GM21526 (cell line): Measurements from ENCODE around the gene PARD3.
"Not testable (repeated sequence)": the region's sequence is repeated elsewhere in the genome, so short reads cannot be mapped to it uniquely, and the experiment has no call there.

Experiments
- ATAC-seq: cut with Tn5 transposase; IDR thresholded peaks from one replicate; pipeline ENCODE4 v1.9.1; 2021; ENCODE audit warnings: moderate library complexity; ENCODE audit not compliant: unreplicated experiment, low FRiP score

The PARD3 gene

GRCh38 chr10:34748767-34749166 is 66.3 kb downstream of the PARD3 start:
- no peak for ATAC-seq

DNA sequence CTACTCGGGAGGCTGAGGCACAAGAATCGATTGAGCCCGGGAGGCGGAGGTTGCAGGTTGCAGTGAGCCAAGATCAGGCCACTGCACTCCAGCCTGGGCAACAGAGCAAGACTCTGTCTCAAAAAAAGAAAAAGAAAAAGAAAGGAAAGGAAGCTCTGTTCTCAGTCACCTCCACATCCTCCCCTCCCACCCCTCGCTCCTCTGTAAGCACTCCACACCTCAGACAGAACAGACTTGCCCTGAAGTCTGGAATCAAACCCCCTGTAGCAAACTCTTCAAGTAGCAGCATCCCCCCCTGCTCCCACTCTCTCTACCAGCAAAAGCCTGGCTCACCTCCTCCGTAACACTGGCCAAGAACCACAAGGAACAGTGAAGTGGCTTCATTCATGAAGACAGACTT is 66.7 kb downstream of the PARD3 start:
- ATAC-seq: no peak

GRCh38 chr10:34746094-34746493 is 69.0 kb downstream of the PARD3 start:
- no peak for ATAC-seq

GRCh38 chr10:34745244-34745643 is 69.9 kb downstream of the PARD3 start:
- ATAC-seq: no peak

DNA sequence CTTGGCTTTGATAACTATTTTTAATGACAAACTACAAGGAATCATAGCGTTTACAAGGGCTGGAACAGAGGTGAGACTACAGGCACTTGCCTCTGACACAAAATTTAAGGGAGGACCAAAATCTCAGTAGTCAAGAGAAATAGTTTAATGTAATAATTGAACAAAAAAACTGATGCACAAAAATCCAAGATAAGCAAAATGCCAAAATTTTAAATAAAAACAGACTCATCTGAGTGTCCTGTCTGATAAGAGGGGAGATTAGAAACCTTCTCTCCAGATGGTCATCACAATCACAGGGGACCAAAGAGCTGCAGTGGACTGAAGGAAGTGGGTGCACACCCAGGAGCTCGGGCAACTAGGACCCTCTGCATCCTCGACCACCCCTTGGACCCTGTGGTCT is 70.5 kb downstream of the PARD3 start:
- no peak for ATAC-seq

DNA sequence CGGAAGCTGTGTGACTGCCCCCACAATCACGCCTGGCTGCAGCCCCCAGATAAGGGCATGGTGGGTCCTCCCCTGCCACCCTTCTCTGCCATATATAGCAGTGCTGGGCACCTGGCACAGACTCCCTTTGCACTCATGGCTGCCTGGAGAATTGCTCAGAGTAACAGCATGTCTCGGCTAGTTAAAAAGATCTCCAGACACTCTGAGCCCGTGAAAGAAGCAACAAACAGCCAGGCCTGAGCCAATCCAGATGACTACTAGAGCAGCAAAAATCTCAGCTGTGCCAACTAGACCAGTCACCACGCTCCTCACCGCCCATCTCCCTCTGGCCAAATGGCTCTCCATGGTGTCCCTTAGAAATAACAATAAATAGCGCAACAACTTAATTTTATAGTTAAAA is 71.3 kb downstream of the PARD3 start:
- ATAC-seq: no peak

DNA sequence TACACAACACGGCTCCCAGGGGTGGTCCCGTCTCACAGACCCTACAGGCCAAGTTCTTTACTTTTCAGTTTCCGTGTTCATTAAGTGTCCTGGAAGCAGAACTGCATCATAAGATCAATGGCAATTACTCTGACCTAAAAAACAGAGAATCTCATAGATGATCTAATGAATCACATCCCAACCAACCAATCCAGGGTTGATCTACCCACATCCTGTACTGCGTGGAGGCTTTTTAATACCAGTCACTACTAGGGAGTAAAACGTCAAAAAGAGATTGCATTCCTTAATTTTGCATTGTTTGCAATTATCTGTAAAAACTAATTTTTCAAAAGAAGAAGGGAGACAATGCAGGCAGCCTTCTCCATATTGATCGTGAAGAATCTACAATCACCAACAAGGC is 72.6 kb downstream of the PARD3 start:
- ATAC-seq: no peak

GRCh38 chr10:34741087-34741486 is 74.0 kb downstream of the PARD3 start:
- ATAC-seq: not testable (repeated sequence)

- no peak for ATAC-seq
Measured at GRCh38 chr10:34740321-34740720, 74.8 kb downstream of the PARD3 start.

GRCh38 chr10:34739915-34740314 is 75.2 kb downstream of the PARD3 start:
- ATAC-seq: no peak

DNA sequence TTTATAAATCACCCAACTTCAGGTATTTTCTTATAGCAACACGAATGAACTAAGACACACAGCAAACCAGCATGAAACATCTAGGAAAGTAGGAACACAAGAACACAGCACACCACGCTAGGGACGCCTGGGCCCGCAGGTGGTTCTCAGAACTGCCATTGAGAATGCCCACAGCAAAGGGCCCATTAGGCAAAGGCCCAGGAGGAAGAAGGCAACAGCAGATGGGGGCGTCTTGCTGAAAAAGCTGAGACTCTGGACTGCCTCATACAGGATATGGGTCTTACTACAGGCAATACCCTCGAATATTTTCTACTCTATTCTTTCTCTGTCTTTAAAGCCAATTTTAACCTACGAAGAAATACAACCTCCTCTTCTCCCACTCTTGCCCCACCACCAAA is 77.3 kb downstream of the PARD3 start:
- no peak for ATAC-seq

DNA sequence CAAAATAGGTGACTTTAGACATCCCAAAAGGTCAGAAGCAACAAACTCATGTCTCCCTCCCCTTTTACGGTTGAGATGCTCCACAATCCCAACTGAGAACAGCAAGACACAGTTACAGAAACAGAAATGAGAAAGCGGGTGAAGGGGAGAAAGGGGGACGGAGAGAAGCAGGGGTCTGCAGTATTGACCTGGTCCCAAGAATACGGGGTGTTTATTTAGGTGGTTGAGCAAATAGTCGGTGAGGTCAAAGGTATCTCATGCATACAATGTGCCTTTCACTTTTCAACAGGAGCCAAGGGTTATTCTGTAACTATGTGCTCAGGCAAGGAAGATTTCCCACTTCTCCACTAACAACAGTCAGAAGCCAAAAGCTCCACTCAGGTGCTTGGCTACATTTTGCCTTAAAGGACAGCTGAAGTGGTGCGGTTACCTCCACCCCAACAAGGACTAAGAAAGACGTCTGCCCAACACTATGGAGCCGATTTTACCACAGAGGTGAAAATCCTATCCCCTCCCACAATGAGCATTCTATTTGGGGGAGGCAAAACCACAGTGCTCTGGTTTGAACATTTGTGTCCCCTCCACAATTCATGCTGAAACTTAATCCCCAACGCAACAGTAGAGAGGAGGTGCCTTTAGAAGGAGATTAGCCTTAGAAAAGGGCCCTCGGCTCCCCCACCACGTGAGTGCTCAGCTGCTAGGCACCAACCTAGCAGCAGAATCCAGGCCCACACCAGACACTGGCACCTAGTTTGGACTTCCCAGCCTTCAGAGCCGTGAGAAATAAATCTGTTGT is 77.9 kb downstream of the PARD3 start:
- ATAC-seq: no peak

DNA sequence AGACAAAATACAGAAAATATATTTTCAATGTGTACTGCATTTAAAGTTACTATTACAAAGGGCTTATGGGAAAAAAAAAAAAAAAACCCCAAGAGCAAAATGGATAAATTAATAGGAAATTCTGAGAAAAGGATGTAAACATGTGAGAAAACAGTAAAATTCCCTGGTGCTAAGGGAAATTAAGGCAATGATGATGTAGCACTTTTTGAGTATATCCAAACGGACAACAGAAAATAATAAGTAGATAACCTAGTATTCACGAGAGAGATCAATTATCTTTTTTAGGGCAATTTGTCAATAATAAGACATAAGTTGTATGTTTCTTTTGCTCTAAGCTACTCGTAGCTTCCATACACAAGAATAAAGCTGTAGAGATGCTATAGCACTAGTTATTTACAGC is 80.2 kb downstream of the PARD3 start:
- no peak for ATAC-seq

DNA sequence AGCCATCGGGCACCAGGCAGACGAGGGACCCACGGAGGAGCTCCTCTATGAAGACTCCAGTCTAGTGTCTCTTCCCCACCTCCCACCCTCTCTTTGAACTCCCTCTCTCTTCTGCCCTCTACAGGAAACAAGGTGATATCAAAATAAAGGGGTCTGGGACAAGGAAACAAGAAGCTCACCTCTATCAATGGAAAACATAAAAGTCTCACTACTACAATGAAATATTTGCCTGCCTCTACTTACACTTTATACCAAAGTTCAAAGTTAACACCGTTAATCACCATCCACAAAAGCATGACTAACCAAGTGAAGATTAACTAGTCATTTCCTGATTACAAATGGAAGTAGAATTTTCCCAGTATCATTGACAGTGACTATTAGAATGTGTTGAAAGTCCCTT is 82.2 kb downstream of the PARD3 start:
- no peak for ATAC-seq

- ATAC-seq: no peak
Measured at GRCh38 chr10:34731885-34732701, 83.0 kb downstream of the PARD3 start.

- ATAC-seq: no peak
Measured at GRCh38 chr10:34731213-34731612, 83.9 kb downstream of the PARD3 start.

GRCh38 chr10:34730726-34731125 is 84.4 kb downstream of the PARD3 start:
- ATAC-seq: no peak

- no peak for ATAC-seq
Measured at GRCh38 chr10:34729619-34730018, 85.5 kb downstream of the PARD3 start.

GRCh38 chr10:34728361-34728760 is 86.7 kb downstream of the PARD3 start:
- ATAC-seq: no peak

DNA sequence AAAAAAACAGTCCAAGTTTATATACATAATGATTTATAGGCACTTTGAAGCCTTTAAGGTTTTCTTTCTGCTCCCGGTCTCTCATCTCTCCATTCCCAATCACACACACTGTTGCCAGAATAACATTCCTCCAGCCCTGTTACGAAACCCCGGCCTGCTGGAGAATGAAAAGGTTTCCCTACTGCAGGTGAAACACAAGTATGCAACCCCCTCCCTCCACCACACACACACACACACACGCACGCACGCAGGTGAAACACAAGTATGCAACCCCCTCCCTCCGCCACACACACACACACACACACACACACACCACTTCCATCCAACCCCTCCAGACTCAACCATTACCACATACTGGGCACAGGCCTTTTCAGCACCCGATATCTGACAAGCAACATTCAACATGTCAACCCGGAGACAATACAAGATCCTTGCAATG is 87.5 kb downstream of the PARD3 start:
- no peak for ATAC-seq

GRCh38 chr10:34726862-34727261 is 88.2 kb downstream of the PARD3 start:
- ATAC-seq: no peak

DNA sequence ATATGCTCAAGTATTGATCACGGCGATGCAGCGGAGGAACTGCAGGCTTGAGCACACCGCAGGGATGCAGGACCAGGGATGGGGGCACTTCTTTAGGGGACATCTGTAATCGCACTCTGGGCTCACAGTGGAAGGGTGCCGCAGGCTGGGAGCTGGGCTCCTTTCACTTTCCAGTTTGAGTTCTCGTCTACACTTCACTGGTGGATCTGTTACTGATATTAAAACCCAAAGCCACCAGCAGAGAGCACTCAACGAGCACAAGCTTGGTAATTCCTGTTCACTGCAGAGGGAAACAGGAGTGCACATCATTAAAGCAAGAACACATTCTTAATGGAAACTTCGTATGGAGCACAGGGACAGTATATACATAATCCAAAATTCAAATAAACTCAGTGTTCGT is 91.3 kb downstream of the PARD3 start:
- ATAC-seq: no peak
